Activated CD4-positive, alpha-beta T cell treated with anti-CD3 and anti-CD28 coated beads for 4 hours (primary cell): ENCODE results near the gene M1AP.
"Not testable (repeated sequence)": the region's sequence is repeated elsewhere in the genome, so short reads cannot be mapped to it uniquely, and the experiment has no call there.

Source experiments
- DNase-seq, 2 donors: peaks; one replicate each; pipeline ENCODE4 v3.0.0-alpha.2; 2020

The M1AP gene

DNA sequence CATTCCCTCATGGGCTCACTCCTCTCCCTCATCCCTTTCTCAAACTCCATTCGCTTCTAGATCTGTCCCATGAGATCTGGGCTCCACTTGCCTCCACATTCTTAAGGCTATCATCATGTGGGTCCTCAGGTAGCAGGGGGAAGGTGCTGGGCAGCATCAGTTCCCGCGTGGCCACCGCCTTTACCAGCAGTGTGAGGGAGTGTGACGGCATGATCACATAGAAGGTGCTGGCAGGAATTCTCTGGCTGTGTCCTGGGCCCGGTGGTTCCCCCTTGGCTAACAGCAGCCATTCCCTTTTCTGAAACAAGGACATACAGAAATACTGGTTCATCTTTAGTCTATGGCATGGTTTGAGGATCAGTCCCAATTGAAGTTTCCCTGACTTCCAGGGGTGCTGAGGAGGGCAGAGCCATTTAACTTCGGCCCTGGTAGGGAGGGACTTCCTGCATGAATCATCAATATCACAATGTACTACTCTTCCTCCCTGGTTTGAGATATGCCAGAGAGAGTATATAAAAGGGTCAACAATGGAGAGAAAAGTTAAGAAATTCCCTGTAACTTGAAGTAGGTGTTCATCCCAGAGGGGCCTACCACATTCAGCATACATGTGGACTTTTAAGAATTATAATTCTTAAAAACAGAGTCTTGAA lies 85.9 kb downstream of the M1AP start:
- no peak for DNase-seq

DNA sequence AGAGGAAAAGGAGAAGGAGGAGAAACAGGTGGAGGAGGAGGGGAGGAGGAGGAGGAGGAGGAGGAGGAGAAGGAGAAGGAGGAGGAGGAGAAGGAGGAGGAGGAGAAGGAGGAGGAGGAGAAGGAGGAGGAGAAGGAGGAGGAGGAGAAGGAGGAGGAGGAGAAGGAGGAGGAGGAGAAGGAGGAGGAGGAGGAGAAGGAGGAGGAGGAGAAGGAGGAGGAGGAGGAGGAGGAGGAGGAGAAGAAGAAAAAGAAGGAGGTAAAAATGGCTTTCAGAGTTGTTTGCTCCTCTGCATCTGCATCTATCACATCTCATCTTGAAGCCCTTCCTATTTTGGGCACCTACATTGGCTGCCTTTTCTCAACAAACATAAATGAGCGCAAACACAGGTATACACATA lies 87.1 kb downstream of the M1AP start:
- DNase-seq: not testable (repeated sequence)

DNA sequence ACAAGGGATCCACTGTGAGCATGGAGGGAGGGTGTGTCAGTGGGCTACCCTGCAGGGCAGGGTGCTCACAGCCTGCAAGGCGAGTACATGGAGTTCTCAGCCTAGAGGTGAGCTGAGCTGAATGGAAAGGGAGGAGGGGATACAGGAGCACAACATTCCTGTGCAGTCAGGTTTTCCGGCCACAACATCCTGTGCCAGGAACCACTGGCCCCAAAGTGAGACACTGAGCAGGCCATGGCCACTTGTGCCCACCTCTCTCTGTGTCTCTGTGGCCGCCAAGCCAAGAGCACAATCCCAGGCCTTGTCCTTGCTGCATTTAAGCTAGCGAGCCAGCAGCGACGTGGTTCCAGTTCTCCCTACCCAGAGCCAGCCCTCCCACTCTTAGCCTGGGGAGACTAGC lies 87.5 kb downstream of the M1AP start:
- DNase-seq: no peak

DNA sequence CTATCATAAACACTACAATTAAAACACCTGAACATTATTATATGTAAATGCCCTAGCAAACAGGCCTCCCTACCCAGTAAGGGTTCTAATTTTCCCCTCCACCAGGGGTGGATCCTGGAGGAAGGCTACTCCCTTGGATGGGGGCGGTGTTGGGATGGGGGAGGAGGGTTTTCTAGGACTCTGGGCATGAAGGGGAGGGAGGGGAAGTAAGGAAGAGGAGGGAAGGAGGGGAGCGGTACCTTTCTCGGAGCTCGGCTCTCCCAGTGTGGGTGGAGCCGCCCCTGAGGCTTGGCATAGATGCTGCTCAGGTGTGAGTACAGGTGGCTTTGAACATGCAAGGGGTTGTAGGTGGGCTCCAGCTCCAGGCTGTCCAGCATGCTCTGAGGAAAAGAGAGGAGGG lies 88.2 kb downstream of the M1AP start:
- DNase-seq: no peak

DNA sequence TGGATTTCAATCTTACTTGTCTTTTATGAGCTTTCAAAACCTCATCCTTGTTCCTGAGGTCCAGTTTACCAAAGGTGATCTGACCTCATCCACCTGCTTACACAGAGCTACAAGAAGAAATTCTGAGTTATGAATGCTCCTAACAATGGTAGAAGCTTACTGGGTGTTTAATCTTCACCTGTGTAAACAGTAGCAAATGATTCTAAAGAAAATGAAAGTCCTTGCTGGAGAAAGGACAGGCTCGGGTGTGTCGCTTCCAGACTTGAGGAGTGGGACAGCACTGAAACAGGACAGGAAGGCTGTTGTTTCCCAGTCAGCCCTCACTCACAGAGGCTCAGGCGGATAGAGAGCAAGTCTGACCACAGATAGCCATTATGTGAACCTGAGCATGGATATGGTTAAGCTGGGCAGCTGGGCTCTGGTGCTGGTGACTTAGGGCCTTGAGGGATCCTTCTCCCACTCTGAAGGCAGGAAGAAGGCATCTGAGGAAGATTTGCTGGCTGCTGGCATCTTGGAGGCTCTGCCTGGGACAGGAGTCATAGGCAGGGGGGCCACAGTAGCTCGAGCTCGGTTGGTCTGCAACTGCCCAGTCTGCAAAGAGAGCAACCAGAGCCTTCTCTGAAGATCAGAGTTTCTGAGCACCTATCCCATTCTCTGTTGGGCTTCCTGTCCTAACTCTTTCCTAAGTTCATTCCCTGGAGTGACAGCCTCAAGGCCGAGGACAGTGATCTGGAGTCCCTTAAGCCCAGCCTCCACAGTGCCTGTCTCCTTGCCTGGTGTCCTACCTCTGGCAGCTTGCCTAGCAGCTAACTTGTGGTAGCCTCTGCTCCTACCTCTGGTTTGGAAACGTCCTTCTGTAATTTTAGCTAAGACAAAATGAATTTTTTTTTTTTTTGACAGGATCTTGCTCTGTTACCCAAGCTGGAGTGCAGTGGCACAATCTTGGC lies 89.6 kb downstream of the M1AP start:
- no peak for DNase-seq

DNA sequence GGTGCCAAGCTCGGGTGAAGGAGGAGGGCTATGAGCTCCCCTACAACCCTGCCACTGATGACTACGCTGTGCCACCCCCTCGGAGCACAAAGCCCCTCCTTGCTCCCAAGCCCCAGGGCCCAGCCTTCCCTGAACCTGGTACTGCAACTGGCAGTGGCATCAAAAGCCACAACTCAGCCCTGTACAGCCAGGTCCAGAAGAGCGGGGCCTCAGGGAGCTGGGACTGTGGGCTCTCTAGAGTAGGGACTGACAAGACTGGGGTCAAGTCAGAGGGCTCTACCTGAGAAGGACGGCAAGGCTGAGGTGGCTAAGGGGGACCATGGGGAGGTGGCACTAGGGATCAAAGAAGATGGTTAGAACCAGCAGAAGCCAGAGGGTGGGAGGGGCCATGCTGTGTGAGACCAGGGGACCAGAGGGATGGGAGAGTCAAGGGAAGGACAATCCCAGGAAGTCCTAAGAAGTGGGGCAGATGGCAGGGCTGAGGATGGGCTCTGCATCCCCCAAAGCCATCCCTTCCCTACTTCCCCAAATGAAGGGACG lies 91.2 kb downstream of the M1AP start:
- DNase-seq: no peak

DNA sequence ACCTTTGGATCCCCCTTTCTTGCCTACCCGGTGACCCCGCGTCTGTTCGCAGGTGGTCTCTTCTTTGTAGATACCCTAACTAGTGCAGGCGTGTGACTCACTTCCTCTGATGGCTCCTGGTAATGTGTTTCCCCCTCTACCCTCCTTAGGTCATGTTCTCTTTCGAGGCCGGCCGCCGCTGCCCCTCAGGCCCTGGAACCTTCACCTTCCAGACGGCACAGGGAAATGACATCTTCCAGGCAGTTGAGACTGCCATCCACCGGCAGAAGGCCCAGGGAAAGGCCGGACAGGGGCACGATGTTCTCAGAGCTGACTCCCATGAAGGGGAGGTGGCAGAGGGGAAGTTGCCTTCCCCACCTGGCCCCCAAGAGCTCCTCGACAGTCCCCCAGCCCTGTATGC lies 92.0 kb downstream of the M1AP start:
- no peak for DNase-seq

DNA sequence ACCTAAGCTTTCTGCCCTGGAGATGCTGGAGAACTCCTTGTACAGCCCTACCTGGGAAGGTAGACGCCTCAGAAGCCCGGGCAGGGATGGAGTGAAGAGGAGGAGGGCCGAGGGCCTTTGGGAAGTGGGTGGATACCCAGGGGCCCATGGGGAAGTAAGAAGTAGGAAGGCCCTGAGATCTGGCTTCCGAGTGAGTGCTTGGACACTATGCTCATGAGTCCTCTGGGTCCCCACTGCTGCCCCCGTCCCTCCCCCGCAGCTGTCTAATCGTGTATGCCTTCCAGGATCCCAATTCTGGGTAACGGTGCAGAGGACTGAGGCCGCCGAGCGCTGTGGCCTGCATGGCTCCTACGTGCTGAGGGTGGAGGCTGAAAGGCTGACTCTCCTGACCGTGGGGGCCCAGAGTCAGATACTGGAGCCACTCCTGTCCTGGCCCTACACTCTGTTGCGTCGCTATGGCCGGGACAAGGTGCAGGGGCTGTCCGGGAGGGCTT lies 92.5 kb downstream of the M1AP start:
- DNase-seq: no peak

DNA sequence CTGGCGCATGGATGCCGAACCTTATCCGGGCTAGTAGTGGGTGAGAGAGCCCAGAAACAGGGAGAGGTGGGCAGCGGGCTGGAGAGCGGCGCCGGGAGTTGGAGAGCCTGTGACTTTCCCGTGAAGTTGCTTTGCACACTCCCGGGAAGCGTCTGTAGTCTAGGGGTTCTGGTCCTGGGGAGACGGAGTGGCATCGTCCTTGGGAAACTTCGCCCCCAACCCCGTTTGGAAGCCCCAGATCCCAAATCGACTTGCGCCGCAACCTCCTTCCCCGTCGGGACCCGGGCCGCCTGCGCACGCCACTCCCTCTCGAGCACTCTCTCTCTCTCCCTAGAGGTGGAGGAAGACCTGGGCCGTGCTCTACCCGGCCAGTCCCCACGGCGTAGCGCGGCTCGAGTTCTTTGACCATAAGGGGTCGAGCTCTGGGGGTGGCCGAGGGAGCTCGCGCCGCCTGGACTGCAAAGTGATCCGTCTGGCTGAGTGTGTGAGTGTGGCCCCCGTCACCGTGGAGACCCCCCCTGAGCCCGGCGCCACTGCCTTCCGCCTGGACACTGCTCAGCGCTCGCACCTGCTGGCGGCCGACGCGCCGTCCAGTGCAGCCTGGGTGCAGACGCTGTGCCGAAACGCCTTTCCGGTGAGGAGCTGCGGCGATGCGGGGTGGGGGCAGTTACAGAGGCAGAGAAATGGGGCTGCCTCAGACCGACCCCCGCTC lies 93.2 kb downstream of the M1AP start:
- peak; percentile 28 to 47 for DNase-seq

DNA sequence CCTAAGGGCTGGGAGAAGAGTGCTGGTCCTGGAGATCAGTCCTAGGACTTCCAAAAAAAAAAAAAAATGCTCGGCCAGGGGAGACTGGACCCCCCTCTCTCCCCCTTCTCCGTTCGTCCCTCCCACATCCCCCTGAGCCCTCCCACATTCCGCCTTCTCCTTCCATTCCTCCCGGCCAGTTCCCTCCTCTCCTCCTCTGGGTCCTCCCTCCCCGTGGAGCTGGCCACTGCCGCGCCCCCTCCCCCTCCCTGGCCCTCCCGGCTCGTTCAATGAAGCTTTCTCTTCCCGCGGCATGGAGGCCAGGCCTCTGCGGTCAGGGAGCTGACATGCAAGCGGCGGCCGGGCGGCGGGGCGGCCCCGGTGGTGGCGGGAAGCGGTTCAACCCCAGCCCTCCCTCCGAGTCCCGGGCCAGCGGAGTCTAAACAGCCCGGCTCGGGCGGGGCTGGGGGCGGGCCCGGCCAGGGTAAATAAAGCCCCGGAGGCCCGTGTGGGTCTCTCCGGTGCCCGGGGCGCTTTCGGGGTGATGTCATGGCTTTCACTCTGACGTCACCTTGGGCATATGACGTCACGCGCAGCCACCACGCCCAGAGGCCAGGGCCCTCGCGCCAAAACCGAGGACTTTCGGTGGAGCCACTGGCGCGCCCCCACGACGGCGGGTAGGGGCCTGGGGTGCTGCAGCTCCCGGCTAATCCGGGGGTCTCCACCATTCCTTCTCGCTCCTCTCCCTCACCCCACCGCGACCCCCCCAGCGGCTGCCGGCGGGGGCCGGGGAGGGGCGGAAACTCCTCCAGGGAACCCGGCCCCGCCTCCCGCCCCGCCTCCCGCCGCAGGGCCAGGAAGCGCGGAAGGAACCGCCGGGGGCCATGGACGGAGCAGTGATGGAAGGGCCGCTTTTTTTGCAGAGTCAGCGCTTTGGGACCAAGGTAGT lies 94.0 kb downstream of the M1AP start, which contains the start of the genes DOK1 and LOXL3:
Gene DOK1 (plus strand): TSS at position 829 of the 928 bp plus-strand sequence. CDS start 35 bp downstream, at position 864.
Gene LOXL3 (minus strand): TSS at position 51 of the 928 bp plus-strand sequence. CDS start 1,308 bp downstream, outside the sequence.
- DNase-seq: peak; percentile 77 to 84

DNA sequence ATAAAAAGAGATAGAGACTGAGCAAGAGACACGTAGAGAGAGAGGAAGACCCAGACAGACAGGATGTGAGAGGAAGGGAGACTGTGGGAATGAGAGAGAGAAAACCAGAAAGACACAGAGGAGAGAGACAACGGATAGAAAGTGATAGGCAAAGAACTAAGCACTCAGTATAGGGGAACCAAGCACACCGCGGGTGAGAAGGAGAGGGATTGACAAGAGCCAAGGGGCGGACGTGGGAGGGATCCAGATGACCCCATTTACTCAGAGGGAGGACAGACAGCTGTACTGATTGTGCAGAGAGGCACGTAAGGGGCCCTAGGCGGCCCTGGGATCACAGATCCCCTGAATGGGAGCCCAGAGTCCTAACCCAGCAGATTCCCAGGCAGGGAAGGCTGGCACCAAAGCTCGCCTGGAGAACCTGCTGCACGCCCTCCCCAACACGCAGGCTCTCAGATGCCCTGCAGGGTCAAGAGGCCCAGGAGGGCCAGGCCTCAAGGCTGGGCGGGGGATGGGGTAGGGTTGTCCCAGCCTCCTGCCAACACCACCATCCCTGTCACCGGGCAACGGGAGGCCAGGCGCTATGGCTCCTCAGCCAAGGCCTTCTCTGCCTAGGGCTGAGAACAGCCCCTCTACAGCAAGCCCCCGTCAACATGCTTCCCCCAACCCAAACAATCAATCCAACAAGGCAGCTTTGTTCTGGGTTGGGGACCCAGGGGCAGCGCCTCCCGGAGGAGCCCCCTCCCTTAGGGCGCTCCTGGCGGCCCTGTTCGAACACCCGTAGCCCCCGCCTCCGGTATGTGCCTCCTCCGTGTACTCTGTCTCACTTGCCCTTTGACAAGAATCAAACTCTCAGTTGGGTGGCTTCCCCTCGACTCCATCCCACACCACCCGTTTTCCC lies 95.0 kb downstream of the M1AP start:
- no peak for DNase-seq

DNA sequence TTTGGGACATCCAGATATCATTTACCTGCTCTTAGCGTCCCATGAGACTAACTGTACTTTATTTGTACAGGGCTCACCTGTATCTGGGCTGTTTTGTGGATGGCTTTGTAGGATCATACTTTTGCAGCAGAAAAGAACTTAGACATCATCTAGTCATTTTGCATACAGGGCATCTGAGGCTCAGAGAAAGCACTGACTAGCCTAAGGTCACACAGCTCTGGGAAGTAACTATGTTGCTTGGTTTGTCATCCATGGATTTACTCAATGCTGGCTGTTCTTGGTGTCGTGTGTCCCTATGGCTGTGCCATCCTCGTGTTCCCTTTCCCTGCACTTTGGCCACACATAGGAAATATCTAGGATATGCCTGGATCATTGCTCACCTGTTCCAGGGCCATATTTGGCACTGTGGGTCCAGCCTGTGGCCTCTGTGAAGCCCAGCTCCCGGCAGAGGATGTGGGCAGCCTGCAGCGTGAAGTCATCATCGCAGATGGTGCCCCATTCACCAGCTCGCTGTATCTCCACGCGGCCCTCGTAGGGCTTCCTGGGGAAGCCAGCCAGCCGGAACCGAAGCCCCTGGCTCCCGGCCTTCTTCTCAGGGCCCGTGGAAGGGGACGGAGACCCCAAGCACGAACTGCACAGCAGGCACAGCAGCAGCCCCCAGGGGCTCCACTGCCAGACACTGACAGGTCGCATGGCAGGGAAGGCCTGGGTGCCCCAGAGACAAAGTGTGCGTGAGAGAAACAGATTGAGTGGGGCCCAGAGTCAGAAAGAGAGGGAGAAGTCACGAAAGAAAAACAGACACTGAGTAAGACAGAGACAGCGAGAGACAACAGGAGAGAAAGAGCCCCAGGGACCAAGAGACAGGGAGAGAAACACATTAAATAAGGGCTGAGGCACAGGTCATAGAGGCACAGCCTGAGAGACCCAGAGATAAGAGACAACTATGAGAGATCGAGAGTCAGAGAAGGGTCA lies 95.9 kb downstream of the M1AP start:
- no peak for DNase-seq

DNA sequence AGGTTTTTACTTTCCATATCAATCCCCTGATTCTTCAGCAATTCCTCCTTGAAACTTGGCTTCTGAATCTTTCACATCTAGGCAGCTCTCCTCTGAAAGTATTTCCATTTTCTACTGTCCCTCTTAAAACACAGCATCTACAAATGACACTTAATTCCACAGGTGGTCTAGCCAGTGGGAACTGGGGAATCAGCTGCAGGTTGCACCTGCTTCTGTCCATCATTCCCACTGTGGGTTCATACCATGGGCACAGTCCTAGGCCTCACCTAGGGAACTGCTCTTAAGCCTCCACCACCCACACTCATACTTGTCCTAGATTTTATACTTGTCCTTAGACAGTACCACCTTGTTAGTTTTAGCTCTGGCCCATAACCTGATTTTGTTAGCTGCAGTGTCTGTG lies 96.6 kb downstream of the M1AP start:
- DNase-seq: no peak

DNA sequence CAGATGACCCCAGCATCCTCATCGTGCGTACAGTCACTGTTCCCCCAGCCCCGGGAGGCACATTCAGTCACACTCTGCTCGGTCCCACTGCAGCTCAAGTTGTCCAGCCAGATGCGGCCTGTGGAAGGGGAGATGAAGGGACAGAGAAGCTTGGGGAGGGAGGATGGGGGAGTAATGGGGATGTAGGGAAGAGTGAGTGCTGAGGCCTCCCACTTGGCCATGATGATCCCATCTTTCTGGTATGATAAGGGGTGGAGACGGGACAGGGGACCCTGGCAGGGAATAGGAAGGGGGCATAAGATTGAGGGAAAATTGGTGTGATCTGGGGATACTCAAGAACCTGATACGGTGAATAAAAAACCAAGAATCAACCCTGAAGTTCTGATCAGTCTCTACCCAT lies 97.9 kb downstream of the M1AP start:
- no peak for DNase-seq

DNA sequence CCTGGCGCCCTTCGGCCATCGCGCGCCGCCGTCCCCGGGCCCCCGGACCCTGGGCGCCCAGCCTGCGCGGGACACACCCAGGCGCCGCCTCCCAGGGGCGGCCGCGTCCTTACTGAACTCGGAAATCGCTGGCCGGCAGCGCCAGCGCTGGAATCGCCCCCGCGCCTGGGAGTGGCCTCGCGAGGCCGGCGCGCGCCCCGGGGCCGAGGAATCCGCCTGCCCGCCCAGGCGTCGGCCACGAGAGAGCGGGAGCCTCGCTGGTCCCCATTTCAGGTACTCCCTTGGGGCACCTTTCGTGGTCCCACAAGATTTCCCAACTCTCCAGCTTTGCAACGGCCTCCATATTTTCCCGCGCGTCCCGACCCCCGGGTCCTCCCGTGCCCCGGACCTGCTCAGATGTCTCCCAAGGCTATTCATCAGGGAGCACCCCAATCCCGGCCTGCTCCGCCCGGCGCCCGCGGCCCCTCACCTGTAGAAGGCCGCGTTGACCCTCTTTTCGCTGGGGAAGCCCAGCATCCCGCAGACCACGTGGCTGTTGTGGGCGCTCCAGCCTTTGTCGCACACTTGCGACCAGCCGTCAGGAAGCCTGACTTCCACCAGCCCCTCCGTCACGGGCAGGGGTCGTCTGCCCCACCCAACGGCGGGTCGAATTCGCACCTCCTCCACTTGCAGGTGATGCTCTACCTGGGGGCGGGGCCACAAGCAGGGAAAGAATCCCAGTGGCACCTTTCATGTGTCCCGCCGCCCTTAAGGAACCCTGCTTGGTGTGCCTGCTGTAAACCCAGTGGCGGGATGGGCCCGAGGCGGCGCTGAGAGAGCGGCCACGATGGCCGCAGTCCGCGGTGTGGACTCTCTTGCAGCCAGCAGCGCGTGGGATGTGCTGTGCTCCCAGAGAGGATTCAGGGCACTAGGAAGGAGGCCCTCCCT lies 99.0 kb downstream of the M1AP start:
- no peak for DNase-seq

DNA sequence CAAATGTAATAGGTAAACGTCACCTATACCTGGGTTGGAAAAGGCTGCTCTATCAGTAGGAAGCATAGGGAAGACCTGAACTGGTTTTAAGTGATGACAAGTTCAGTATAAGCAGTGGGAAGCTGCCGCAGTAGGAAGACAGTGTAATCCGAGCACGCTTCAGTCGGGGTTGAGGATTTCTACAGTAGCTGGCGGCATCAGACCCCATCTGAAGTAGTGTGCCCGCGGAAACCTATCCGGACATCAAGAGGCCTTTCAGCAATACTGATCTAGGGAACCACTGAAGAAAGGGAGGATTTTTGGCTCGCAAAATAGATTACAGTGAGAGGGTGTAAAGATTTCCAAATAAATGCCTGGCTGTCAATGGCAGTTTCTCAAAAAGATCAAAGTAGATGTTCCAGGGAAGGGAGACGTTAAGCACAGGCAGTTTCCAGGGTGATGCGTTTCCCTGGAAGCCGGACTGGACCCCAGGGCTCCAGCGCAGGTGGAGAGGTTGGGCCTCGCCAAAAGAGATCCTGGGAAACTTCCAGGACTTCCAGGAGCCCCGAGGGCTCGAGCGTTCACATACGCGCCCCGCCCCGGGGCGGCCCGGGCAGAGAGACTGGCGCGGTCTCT lies 99.7 kb downstream of the M1AP start:
- DNase-seq: no peak

DNA sequence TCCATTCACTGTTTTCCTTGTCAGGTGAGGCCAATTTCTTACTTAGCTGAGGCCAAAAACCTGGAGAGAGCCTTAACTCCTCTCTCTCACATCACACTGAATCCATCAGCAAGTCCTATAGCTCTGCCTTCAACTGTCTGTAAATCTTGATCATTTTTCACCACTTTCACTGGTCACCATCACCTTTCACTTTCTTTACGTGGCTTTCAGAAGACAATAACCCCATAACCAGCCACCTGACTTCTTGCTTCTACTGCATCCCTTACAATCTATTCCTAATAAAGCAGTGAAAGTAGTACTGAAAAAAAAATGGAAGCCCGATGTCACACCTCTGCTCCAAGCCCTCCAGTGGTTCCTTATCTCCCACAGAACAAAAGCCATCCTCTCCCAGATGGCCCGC lies 102.1 kb downstream of the M1AP start:
- DNase-seq: no peak

DNA sequence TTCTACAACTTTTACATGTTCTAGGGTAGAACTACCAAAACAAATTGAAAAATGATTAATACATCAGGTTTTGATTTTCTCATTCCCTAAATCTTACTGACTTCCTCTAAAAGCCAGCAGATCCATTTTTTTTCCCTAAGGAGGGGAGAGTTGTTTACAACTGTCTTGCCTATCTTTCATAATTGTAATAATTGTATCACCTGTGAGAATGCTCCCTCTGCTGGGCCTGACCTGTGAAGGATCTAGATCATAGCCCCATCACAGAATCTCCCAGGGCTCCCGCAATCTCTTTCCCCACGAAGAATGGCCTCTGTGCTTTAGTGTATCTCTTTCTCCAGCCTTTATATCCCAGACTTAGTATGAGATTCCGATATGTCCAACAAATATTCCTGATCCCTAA lies 103.5 kb downstream of the M1AP start:
- no peak for DNase-seq
